HepG2 (cell line): ENCODE data around the gene TET3. TPM values are rescaled to one million over a fixed set of nuclear protein-coding genes. Genes with fewer than 3 reads are reported as not detected.

Experiments used
- ADNP ChIP-seq: sonication (generic); formaldehyde crosslinking; IDR thresholded peaks from 2 replicates; pipeline ENCODE4 v1.4.0; 2020; ENCODE audit warnings: missing genetic modification reagents
- MED1 ChIP-seq: sonication (generic); formaldehyde crosslinking; IDR thresholded peaks from 2 replicates; pipeline ENCODE4 v1.4.0; 2020; ENCODE audit warnings: missing genetic modification reagents
- ZBTB20 ChIP-seq: sonication (generic); formaldehyde crosslinking; IDR thresholded peaks from 2 replicates; pipeline ENCODE4 v1.8.1; 2023; ENCODE audit warnings: missing genetic modification reagents, low read depth, mild to moderate bottlenecking, borderline replicate concordance
- ZMYM3 ChIP-seq: sonication (generic); formaldehyde crosslinking; IDR thresholded peaks from 2 replicates; pipeline ENCODE4 v1.5.1; 2020; ENCODE audit warnings: mild to moderate bottlenecking, missing genetic modification reagents
- ZNF235 ChIP-seq: sonication (generic); formaldehyde crosslinking; IDR thresholded peaks from 2 replicates; pipeline ENCODE4 v1.8.1; 2023; ENCODE audit warnings: mild to moderate bottlenecking, missing genetic modification reagents, borderline replicate concordance
- polyA plus RNA-seq, 8 experiments: library from polyadenylated mRNA; depleted of rRNA in 3 of 8; stranded (reverse) in 7 of 8; unstranded in 1 of 8; fragments of >200 nt; fragmentation: Illumina TruSeq in 4 of 8; extraction: Trizol in 4 of 8; gene quantifications; 2 replicates each; pipeline versions ENCODE4 v1.2.1 to v1.2.3, GENCODE V29; 2011 to 2016; ENCODE audit warnings: low read depth in 4 of 8, missing spikeins in 1 of 8, mixed read lengths in 1 of 8; ENCODE audit not compliant: insufficient read depth in 1 of 8
- total RNA-seq, 5 experiments: library from RNA; depleted of rRNA; stranded (reverse); fragments of >200 nt; fragmentation: Illumina TruSeq; extraction: Trizol; gene quantifications; 2 replicates each; pipeline ENCODE4 v1.2.3, GENCODE V29; 2016; ENCODE audit warnings: low read depth in 1 of 5
- TF ChIP-seq, protein P1 (sequence below): sonication (generic); formaldehyde crosslinking; IDR thresholded peaks from 2 replicates; pipeline ENCODE4 v1.5.1; 2020; ENCODE audit warnings: mild to moderate bottlenecking, missing genetic modification reagents
- TF ChIP-seq, protein P2 (sequence below): sonication (generic); formaldehyde crosslinking; IDR thresholded peaks from 2 replicates; pipeline ENCODE4 v1.4.0; 2020; ENCODE audit warnings: missing genetic modification reagents
- TF ChIP-seq, protein P3 (sequence below): sonication (generic); formaldehyde crosslinking; IDR thresholded peaks from 2 replicates; pipeline ENCODE4 v1.9.0; 2022; ENCODE audit warnings: missing genetic modification reagents, mild to moderate bottlenecking, borderline replicate concordance
- TF ChIP-seq, protein P4 (sequence below): IDR thresholded peaks from 2 replicates; pipeline ENCODE4 v1.6.1; 2016; ENCODE audit warnings: control low read depth
- TF ChIP-seq, protein P5 (sequence below): sonication (generic); formaldehyde crosslinking; IDR thresholded peaks from 2 replicates; pipeline ENCODE4 v1.5.0; 2020; ENCODE audit warnings: mild to moderate bottlenecking, missing genetic modification reagents, borderline replicate concordance

Gene TET3
- total and polyA plus RNA-seq, 2 of the 13 experiments (the other 11 are each of a cell fraction or from before 2014, with no cell fraction given) = 4.3 to 6.8 TPM

DNA sequence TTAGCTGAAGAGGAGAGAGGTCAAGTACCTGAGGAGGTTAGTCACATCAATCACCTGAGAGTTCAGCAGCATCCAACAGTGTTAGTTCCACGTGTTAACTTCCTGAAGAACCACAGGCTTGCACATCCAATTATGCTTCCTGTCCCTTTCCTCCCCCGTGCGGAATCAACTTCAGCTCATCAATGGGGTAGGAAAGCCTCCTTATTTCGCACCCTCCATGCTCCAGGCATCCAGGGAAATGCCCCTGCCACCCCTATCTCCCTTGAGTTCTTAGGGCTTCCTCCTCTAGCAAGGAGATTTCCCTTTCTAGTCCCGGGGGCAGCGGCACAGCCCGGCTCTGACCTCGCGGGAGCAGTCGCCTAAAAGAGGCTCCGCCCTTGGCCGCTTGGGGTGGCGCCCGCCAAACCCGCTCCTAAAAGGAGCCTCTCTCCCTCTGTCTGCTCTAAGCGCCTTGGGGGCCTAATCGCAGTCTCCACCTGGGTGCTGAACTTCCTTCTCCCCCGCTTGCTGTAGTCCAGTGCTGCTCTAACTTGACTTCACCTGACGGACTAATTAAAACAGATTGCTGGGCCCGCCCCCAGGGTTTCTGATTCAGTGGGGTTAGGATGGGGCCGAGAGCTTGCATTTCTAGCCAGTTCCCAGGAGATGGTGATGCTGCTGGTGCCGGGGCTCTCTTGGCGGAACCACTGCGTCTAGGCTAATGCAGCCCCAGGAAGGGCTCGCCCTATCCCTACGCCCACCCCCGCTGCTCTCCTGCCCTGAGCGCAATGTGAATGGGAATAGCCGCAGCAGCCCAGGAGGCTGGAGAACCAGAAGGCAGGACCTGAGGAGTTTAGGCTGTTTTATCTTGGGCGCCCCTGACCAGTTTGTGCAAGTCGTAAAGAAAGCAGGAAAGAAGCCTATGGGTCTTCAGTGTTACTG lies 3.4 kb upstream of the TET3 start (continued):
- TF ChIP-seq, protein P1, sequence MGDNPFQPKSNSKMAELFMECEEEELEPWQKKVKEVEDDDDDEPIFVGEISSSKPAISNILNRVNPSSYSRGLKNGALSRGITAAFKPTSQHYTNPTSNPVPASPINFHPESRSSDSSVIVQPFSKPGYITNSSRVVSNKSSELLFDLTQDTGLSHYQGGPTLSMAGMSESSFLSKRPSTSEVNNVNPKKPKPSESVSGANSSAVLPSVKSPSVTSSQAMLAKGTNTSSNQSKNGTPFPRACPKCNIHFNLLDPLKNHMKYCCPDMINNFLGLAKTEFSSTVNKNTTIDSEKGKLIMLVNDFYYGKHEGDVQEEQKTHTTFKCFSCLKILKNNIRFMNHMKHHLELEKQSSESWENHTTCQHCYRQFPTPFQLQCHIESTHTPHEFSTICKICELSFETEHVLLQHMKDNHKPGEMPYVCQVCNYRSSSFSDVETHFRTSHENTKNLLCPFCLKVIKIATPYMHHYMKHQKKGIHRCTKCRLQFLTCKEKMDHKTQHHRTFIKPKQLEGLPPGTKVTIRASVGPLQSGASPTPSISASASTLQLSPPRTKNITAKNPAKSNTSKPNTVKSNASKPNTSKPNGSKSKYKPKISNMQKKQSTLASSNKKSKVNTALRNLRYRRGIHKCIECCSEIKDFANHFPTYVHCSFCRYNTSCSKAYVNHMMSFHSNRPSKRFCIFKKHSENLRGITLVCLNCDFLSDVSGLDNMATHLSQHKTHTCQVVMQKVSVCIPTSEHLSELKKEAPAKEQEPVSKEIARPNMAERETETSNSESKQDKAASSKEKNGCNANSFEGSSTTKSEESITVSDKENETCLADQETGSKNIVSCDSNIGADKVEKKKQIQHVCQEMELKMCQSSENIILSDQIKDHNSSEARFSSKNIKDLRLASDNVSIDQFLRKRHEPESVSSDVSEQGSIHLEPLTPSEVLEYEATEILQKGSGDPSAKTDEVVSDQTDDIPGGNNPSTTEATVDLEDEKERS (CRISPR knock-in tag) = no peak
- TF ChIP-seq, protein P2, sequence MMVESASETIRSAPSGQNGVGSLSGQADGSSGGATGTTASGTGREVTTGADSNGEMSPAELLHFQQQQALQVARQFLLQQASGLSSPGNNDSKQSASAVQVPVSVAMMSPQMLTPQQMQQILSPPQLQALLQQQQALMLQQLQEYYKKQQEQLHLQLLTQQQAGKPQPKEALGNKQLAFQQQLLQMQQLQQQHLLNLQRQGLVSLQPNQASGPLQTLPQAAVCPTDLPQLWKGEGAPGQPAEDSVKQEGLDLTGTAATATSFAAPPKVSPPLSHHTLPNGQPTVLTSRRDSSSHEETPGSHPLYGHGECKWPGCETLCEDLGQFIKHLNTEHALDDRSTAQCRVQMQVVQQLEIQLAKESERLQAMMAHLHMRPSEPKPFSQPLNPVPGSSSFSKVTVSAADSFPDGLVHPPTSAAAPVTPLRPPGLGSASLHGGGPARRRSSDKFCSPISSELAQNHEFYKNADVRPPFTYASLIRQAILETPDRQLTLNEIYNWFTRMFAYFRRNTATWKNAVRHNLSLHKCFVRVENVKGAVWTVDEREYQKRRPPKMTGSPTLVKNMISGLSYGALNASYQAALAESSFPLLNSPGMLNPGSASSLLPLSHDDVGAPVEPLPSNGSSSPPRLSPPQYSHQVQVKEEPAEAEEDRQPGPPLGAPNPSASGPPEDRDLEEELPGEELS (CRISPR knock-in tag) = no peak
- TF ChIP-seq MED1 (CRISPR knock-in tag) (no peak), ZNF235 (no peak), ZBTB20 (CRISPR knock-in tag) (no peak), ADNP (CRISPR knock-in tag) (no peak), ZMYM3 (no peak)
- TF ChIP-seq, protein P3, sequence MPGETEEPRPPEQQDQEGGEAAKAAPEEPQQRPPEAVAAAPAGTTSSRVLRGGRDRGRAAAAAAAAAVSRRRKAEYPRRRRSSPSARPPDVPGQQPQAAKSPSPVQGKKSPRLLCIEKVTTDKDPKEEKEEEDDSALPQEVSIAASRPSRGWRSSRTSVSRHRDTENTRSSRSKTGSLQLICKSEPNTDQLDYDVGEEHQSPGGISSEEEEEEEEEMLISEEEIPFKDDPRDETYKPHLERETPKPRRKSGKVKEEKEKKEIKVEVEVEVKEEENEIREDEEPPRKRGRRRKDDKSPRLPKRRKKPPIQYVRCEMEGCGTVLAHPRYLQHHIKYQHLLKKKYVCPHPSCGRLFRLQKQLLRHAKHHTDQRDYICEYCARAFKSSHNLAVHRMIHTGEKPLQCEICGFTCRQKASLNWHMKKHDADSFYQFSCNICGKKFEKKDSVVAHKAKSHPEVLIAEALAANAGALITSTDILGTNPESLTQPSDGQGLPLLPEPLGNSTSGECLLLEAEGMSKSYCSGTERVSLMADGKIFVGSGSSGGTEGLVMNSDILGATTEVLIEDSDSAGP (CRISPR knock-in tag) = peak; percentile 57; the same call in 1 of the 2 replicates
- TF ChIP-seq, protein P4, sequence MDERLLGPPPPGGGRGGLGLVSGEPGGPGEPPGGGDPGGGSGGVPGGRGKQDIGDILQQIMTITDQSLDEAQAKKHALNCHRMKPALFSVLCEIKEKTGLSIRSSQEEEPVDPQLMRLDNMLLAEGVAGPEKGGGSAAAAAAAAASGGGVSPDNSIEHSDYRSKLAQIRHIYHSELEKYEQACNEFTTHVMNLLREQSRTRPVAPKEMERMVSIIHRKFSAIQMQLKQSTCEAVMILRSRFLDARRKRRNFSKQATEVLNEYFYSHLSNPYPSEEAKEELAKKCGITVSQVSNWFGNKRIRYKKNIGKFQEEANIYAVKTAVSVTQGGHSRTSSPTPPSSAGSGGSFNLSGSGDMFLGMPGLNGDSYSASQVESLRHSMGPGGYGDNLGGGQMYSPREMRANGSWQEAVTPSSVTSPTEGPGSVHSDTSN (CRISPR knock-in tag) = no peak
- TF ChIP-seq, protein P5, sequence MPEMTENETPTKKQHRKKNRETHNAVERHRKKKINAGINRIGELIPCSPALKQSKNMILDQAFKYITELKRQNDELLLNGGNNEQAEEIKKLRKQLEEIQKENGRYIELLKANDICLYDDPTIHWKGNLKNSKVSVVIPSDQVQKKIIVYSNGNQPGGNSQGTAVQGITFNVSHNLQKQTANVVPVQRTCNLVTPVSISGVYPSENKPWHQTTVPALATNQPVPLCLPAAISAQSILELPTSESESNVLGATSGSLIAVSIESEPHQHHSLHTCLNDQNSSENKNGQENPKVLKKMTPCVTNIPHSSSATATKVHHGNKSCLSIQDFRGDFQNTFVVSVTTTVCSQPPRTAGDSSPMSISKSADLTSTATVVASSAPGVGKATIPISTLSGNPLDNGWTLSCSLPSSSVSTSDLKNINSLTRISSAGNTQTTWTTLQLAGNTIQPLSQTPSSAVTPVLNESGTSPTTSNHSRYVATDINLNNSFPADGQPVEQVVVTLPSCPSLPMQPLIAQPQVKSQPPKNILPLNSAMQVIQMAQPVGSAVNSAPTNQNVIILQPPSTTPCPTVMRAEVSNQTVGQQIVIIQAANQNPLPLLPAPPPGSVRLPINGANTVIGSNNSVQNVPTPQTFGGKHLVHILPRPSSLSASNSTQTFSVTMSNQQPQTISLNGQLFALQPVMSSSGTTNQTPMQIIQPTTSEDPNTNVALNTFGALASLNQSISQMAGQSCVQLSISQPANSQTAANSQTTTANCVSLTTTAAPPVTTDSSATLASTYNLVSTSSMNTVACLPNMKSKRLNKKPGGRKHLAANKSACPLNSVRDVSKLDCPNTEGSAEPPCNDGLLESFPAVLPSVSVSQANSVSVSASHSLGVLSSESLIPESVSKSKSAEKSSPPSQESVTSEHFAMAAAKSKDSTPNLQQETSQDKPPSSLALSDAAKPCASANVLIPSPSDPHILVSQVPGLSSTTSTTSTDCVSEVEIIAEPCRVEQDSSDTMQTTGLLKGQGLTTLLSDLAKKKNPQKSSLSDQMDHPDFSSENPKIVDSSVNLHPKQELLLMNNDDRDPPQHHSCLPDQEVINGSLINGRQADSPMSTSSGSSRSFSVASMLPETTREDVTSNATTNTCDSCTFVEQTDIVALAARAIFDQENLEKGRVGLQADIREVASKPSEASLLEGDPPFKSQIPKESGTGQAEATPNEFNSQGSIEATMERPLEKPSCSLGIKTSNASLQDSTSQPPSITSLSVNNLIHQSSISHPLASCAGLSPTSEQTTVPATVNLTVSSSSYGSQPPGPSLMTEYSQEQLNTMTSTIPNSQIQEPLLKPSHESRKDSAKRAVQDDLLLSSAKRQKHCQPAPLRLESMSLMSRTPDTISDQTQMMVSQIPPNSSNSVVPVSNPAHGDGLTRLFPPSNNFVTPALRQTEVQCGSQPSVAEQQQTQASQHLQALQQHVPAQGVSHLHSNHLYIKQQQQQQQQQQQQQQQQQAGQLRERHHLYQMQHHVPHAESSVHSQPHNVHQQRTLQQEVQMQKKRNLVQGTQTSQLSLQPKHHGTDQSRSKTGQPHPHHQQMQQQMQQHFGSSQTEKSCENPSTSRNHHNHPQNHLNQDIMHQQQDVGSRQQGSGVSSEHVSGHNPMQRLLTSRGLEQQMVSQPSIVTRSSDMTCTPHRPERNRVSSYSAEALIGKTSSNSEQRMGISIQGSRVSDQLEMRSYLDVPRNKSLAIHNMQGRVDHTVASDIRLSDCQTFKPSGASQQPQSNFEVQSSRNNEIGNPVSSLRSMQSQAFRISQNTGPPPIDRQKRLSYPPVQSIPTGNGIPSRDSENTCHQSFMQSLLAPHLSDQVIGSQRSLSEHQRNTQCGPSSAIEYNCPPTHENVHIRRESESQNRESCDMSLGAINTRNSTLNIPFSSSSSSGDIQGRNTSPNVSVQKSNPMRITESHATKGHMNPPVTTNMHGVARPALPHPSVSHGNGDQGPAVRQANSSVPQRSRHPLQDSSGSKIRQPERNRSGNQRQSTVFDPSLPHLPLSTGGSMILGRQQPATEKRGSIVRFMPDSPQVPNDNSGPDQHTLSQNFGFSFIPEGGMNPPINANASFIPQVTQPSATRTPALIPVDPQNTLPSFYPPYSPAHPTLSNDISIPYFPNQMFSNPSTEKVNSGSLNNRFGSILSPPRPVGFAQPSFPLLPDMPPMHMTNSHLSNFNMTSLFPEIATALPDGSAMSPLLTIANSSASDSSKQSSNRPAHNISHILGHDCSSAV = no peak
